Measurements from ENCODE around the gene SPDYE6. TPM values are rescaled to one million over a fixed set of nuclear protein-coding genes. Genes with fewer than 3 reads are reported as not detected.
"Not testable (repeated sequence)": the region's sequence is repeated elsewhere in the genome, so short reads cannot be mapped to it uniquely, and the experiment has no call there.

Gene SPDYE6
- not detected for total RNA-seq
- long read RNA-seq, partial matches to known transcripts, result 0 of 4 reads
- long read RNA-seq, other reads (novel, unspliced or antisense), result 4 of 4 reads

GRCh38 chr7:102356344-102356743, at the start of gene SPDYE6:
Gene SPDYE6, minus strand, starts transcription at chr7:102356444. Its CDS starts 421 bp downstream, at chr7:102356023.
- ATAC-seq; DNase-seq; intact Hi-C loops (cut with DNase I, micrococcal nuclease): not testable (repeated sequence)

- intact Hi-C loops (cut with DNase I, micrococcal nuclease); ATAC-seq; DNase-seq: not testable (repeated sequence)
Observed at GRCh38 chr7:102404862-102405188, 48.6 kb upstream of the SPDYE6 start.

GRCh38 chr7:102404005-102404861, 48.0 kb upstream of the SPDYE6 start:
- peak in 1 of 2 donors; percentile 34 for DNase-seq
- intact Hi-C loops (cut with DNase I, micrococcal nuclease), result no loop called here

GRCh38 chr7:102403563-102403962, 47.3 kb upstream of the SPDYE6 start:
- ATAC-seq (no peak), DNase-seq (no peak)
- intact Hi-C loops (cut with DNase I, micrococcal nuclease), result no loop called here

More at GRCh38 chr7:102404005-102404861, 48.0 kb upstream of the SPDYE6 start:
- peak; percentile 99 for ATAC-seq

- ATAC-seq (no peak), DNase-seq (no peak)
- intact Hi-C loops (cut with DNase I, micrococcal nuclease), result no loop called here
Observed at GRCh38 chr7:102400360-102400759, 44.1 kb upstream of the SPDYE6 start.

- intact Hi-C loops (cut with DNase I, micrococcal nuclease), result no loop called here
- ATAC-seq (no peak), DNase-seq (no peak)
Observed at GRCh38 chr7:102398543-102398942, 42.3 kb upstream of the SPDYE6 start.

GRCh38 chr7:102396710-102397019, 40.4 kb upstream of the SPDYE6 start:
- intact Hi-C loops (cut with DNase I, micrococcal nuclease), result no loop called here
- peak; percentile 13 for ATAC-seq
- DNase-seq, result no peak

- DNase-seq (peak; percentile 82 to 91), ATAC-seq (peak; percentile 89)
- intact Hi-C loops (cut with DNase I, micrococcal nuclease), result no loop called here
Observed at GRCh38 chr7:102395873-102396709, 39.8 kb upstream of the SPDYE6 start, which contains the start of gene PRKRIP1. Gene PRKRIP1, plus strand, starts transcription at chr7:102396363. Its CDS starts 49 bp downstream, at chr7:102396412.

- intact Hi-C loops (cut with DNase I, micrococcal nuclease), result no loop called here
- DNase-seq, result no peak
- ATAC-seq, result peak; percentile 32
Observed at GRCh38 chr7:102395592-102395872, 39.3 kb upstream of the SPDYE6 start.

GRCh38 chr7:102393467-102393866, 37.2 kb upstream of the SPDYE6 start:
- ATAC-seq, result no peak
- DNase-seq, result no peak
- intact Hi-C loops (cut with DNase I, micrococcal nuclease), result loop anchor here (5.0 kb wide), 1 partner anchor 111 kb away; no protein-coding TSS in a partner anchor

- ATAC-seq (no peak), DNase-seq (no peak)
- intact Hi-C loops (cut with DNase I, micrococcal nuclease), result loop anchor here (5.0 kb wide), 1 partner anchor 110 kb away; no protein-coding TSS in a partner anchor
Observed at GRCh38 chr7:102392330-102392729, 36.1 kb upstream of the SPDYE6 start.

- peak; percentile 84 to 91 for DNase-seq
- intact Hi-C loops (cut with DNase I, micrococcal nuclease), result loop anchor here (5.0 kb wide), 1 partner anchor 109 kb away; no protein-coding TSS in a partner anchor
- ATAC-seq, result peak; percentile 87
Observed at GRCh38 chr7:102390697-102391484, 34.6 kb upstream of the SPDYE6 start.

- ATAC-seq (no peak), DNase-seq (no peak)
- intact Hi-C loops (cut with DNase I, micrococcal nuclease), result loop anchor here (5.0 kb wide), 1 partner anchor 108 kb away; no protein-coding TSS in a partner anchor
Observed at GRCh38 chr7:102389810-102390209, 33.6 kb upstream of the SPDYE6 start.

- no peak for DNase-seq
- no peak for ATAC-seq
- intact Hi-C loops (cut with DNase I, micrococcal nuclease), result no loop called here
Observed at GRCh38 chr7:102387064-102387463, 30.8 kb upstream of the SPDYE6 start.

GRCh38 chr7:102381696-102382425, 25.6 kb upstream of the SPDYE6 start:
- DNase-seq; intact Hi-C loops (cut with DNase I, micrococcal nuclease); ATAC-seq: not testable (repeated sequence)

- ATAC-seq; DNase-seq; intact Hi-C loops (cut with DNase I, micrococcal nuclease): not testable (repeated sequence)
Observed at GRCh38 chr7:102380837-102381236, 24.6 kb upstream of the SPDYE6 start.

GRCh38 chr7:102376964-102377466, 20.8 kb upstream of the SPDYE6 start:
- ATAC-seq (no peak), DNase-seq (no peak)
- intact Hi-C loops (cut with DNase I, micrococcal nuclease), result no loop called here

- DNase-seq; ATAC-seq; intact Hi-C loops (cut with DNase I, micrococcal nuclease): not testable (repeated sequence)
Observed at GRCh38 chr7:102372796-102373195, 16.6 kb upstream of the SPDYE6 start.
